T1000 (cell line): Measurements from ENCODE around the gene ABCC1.
"Not testable (repeated sequence)": the region's sequence is repeated elsewhere in the genome, so short reads cannot be mapped to it uniquely, and the experiment has no call there.

Experiments
- DNase-seq: peaks from one replicate; lab custom pipeline; 2025; ENCODE audit warnings: mixed read lengths; lab: John Stamatoyannopoulos, UW

Gene ABCC1

GRCh38 chr16:16159662-16160061, 210.2 kb downstream of the ABCC1 start:
- DNase-seq = no peak

GRCh38 chr16:16161319-16161718, 211.9 kb downstream of the ABCC1 start:
- DNase-seq = no peak

GRCh38 chr16:16161840-16162239, 212.4 kb downstream of the ABCC1 start:
- not testable (repeated sequence) for DNase-seq

- DNase-seq = no peak
Observed at GRCh38 chr16:16162591-16162990, 213.2 kb downstream of the ABCC1 start.

- DNase-seq = no peak
Observed at GRCh38 chr16:16163109-16163508, 213.7 kb downstream of the ABCC1 start.

GRCh38 chr16:16163571-16163970, 214.2 kb downstream of the ABCC1 start:
- no peak for DNase-seq

GRCh38 chr16:16164243-16164642, 214.8 kb downstream of the ABCC1 start:
- DNase-seq = no peak

- no peak for DNase-seq
Observed at GRCh38 chr16:16166085-16166484, 216.7 kb downstream of the ABCC1 start.

- no peak for DNase-seq
Observed at GRCh38 chr16:16166949-16167348, 217.5 kb downstream of the ABCC1 start.

GRCh38 chr16:16167927-16168326, 218.5 kb downstream of the ABCC1 start:
- DNase-seq = no peak

- DNase-seq = no peak
Observed at GRCh38 chr16:16168431-16168830, 219.0 kb downstream of the ABCC1 start.

GRCh38 chr16:16169615-16170014, 220.2 kb downstream of the ABCC1 start:
- DNase-seq = no peak

GRCh38 chr16:16171332-16171919, 222.0 kb downstream of the ABCC1 start:
- no peak for DNase-seq

GRCh38 chr16:16172991-16173390, 223.6 kb downstream of the ABCC1 start:
- DNase-seq = no peak

GRCh38 chr16:16175296-16175695, 225.9 kb downstream of the ABCC1 start:
- DNase-seq = no peak

GRCh38 chr16:16176328-16176727, 226.9 kb downstream of the ABCC1 start:
- DNase-seq = no peak

GRCh38 chr16:16178455-16179162, 229.2 kb downstream of the ABCC1 start:
- DNase-seq = no peak

- not testable (repeated sequence) for DNase-seq
Observed at GRCh38 chr16:16181748-16182147, 232.3 kb downstream of the ABCC1 start.

- no peak for DNase-seq
Observed at GRCh38 chr16:16182918-16183317, 233.5 kb downstream of the ABCC1 start.

GRCh38 chr16:16183562-16183961, 234.1 kb downstream of the ABCC1 start:
- no peak for DNase-seq

- DNase-seq = no peak
Observed at GRCh38 chr16:16184594-16184993, 235.2 kb downstream of the ABCC1 start.

GRCh38 chr16:16185095-16185494, 235.7 kb downstream of the ABCC1 start:
- DNase-seq = no peak

- DNase-seq = no peak
Observed at GRCh38 chr16:16186820-16187219, 237.4 kb downstream of the ABCC1 start.

- DNase-seq = no peak
Observed at GRCh38 chr16:16188827-16189226, 239.4 kb downstream of the ABCC1 start.
